ENCODE measurements around the gene GALNT5. TPM values are rescaled to one million over a fixed set of nuclear protein-coding genes. Genes with fewer than 3 reads are reported as not detected.

The GALNT5 gene
- total RNA-seq, 1 experiment from 2014 or later: 6.8 TPM

- BruUV-seq (replicated peaks): no TSS peak
- intact Hi-C loops (cut with micrococcal nuclease; ENCODE audit: unreplicated experiment): loop anchor here (10.0 kb wide), 1 partner anchor 469 kb away; no protein-coding TSS in a partner anchor
- Mint-ChIP-seq H3K27me3 (ENCODE audit: insufficient read depth, unreplicated experiment) (no peaks in the 10 kb centered on the region), H3K27ac (ENCODE audit: unreplicated experiment) (no peak overlapping the region), H3K4me3 (ENCODE audit: unreplicated experiment) (no peak overlapping the region), H3K4me1 (ENCODE audit: low read depth, unreplicated experiment) (peaks cover 32% of the 10 kb centered on the region), H3K36me3 (ENCODE audit: insufficient read depth, unreplicated experiment) (no peaks in the 10 kb centered on the region), H3K9me3 (ENCODE audit: unreplicated experiment) (no peaks in the 10 kb centered on the region)
- TF ChIP-seq CTCF (IDR thresholded peaks at IDR 0.05; ENCODE audit: insufficient read depth in 1 of 2, low read depth in 1 of 2, low read length in 1 of 2, severe bottlenecking in 1 of 2, unreplicated experiment in 1 of 2): no peak
- ChIA-PET CTCF (interaction anchor here (0.6 to 1.6 kb wide), 3 partner anchors 30 to 220 kb away, joined by 3 to 7 read pairs (median 5); no protein-coding TSS in a partner anchor), POLR2A (no interaction called here)
- DNase-seq: no peak
- Histone ChIP-seq H3K4me1 (peaks cover 36% of the 10 kb centered on the region), H3K9me3 (no peaks in the 10 kb centered on the region), H3K4me3 (ENCODE audit: low read depth, low read length) (no peak overlapping the region), H3K27me3 (replicated peaks; ENCODE audit: control insufficient read depth, insufficient read depth, low read length) (no peaks in the 10 kb centered on the region), H3K36me3 (ENCODE audit: control insufficient read depth, insufficient read depth, low read length) (no peaks in the 10 kb centered on the region)
These were observed 48.2 kb downstream of the GALNT5 start for GRCh38 chr2:157305723-157306110.

GRCh38 chr2:157307021-157307420 lies 49.5 kb downstream of the GALNT5 start:
- peaks cover 23% of the 10 kb centered on the region for H3K4me1 ChIP-seq
- BruUV-seq (replicated peaks): no TSS peak
- no peak overlapping the region for H3K4me3 Mint-ChIP-seq (ENCODE audit: unreplicated experiment)
- intact Hi-C loops (cut with micrococcal nuclease; ENCODE audit: unreplicated experiment): loop anchor here (10.0 kb wide), 1 partner anchor 468 kb away; no protein-coding TSS in a partner anchor
- CTCF ChIA-PET: interaction anchor here (1.1 to 1.6 kb wide), 3 partner anchors 17 to 29 kb away, joined by 3 to 9 read pairs (median 5); partner anchors contain the start of gene ERMN
- H3K4me1 Mint-ChIP-seq (ENCODE audit: low read depth, unreplicated experiment): peaks cover 19% of the 10 kb centered on the region
- H3K27me3 Mint-ChIP-seq (ENCODE audit: insufficient read depth, unreplicated experiment): no peaks in the 10 kb centered on the region
- H3K36me3 ChIP-seq (ENCODE audit: control insufficient read depth, insufficient read depth, low read length): no peaks in the 10 kb centered on the region
- no peak overlapping the region for H3K4me3 ChIP-seq (ENCODE audit: low read depth, low read length)
- no peak for TF ChIP-seq CTCF (IDR thresholded peaks at IDR 0.05; ENCODE audit: insufficient read depth in 1 of 2, low read depth in 1 of 2, low read length in 1 of 2, severe bottlenecking in 1 of 2, unreplicated experiment in 1 of 2)
- H3K27ac Mint-ChIP-seq (ENCODE audit: unreplicated experiment): no peak overlapping the region
- no peak for DNase-seq
- no peaks in the 10 kb centered on the region for H3K36me3 Mint-ChIP-seq (ENCODE audit: insufficient read depth, unreplicated experiment)
- H3K9me3 ChIP-seq: no peaks in the 10 kb centered on the region
- POLR2A ChIA-PET: no interaction called here
- no peaks in the 10 kb centered on the region for H3K9me3 Mint-ChIP-seq (ENCODE audit: unreplicated experiment)
- no peaks in the 10 kb centered on the region for H3K27me3 ChIP-seq (replicated peaks; ENCODE audit: control insufficient read depth, insufficient read depth, low read length)

- no peak for DNase-seq
- H3K9me3 Mint-ChIP-seq (ENCODE audit: unreplicated experiment): no peaks in the 10 kb centered on the region
- Histone ChIP-seq H3K4me3 (ENCODE audit: low read depth, low read length) (no peak overlapping the region), H3K27me3 (replicated peaks; ENCODE audit: control insufficient read depth, insufficient read depth, low read length) (no peaks in the 10 kb centered on the region), H3K36me3 (ENCODE audit: control insufficient read depth, insufficient read depth, low read length) (no peaks in the 10 kb centered on the region), H3K4me1 (peaks cover 16% of the 10 kb centered on the region), H3K9me3 (no peaks in the 10 kb centered on the region)
- H3K4me1 Mint-ChIP-seq (ENCODE audit: low read depth, unreplicated experiment): peaks cover 6% of the 10 kb centered on the region
- BruUV-seq (replicated peaks): no TSS peak
- H3K36me3 Mint-ChIP-seq (ENCODE audit: insufficient read depth, unreplicated experiment): no peaks in the 10 kb centered on the region
- no peaks in the 10 kb centered on the region for H3K27me3 Mint-ChIP-seq (ENCODE audit: insufficient read depth, unreplicated experiment)
- no peak overlapping the region for H3K4me3 Mint-ChIP-seq (ENCODE audit: unreplicated experiment)
- ChIA-PET POLR2A (no interaction called here), CTCF (no interaction called here)
- H3K27ac Mint-ChIP-seq (ENCODE audit: unreplicated experiment): no peak overlapping the region
- TF ChIP-seq CTCF (IDR thresholded peaks at IDR 0.05; ENCODE audit: insufficient read depth in 1 of 2, low read depth in 1 of 2, low read length in 1 of 2, severe bottlenecking in 1 of 2, unreplicated experiment in 1 of 2): no peak
- intact Hi-C loops (cut with micrococcal nuclease; ENCODE audit: unreplicated experiment): loop anchor here (10.0 kb wide), 1 partner anchor 465 kb away; no protein-coding TSS in a partner anchor
These were observed 52.4 kb downstream of the GALNT5 start for GRCh38 chr2:157309878-157310277.

All from Caco-2 (cell line).